ENCODE measurements around the gene NRXN3. TPM values are rescaled to one million over a fixed set of nuclear protein-coding genes. Genes with fewer than 3 reads are reported as not detected.
A peak's percentile ranks its signal among the peaks of the same experiment; 100 is the strongest.

Gene NRXN3
- polyA plus RNA-seq, 1 donor from 2014 or later = 110 TPM

- Histone ChIP-seq H4K20me1 (ENCODE audit: insufficient read depth) (no peaks in the 10 kb centered on the region), H3F3A (ENCODE audit: insufficient read depth, low read length, poor library complexity, severe bottlenecking) (peaks cover 8% of the 10 kb centered on the region), H3K4me3 (ENCODE audit: low read length) (peak overlapping the region; percentile 48), H3K9me3 (ENCODE audit: low read length) (no peaks in the 10 kb centered on the region), H3K9me2 (ENCODE audit: insufficient read depth, low read length) (no peaks in the 10 kb centered on the region), H3K4me2 (ENCODE audit: low read length) (no peak overlapping the region), H3K79me2 (replicated peaks; ENCODE audit: insufficient read depth, low read length) (peaks cover 3% of the 10 kb centered on the region), H3K9ac (ENCODE audit: low read length) (peak overlapping the region; percentile 51), H2AFZ (ENCODE audit: low read depth, low read length) (no peak overlapping the region), H3K27me3 (ENCODE audit: insufficient read depth, low read depth, low read length) (no peaks in the 10 kb centered on the region), H3K27ac (ENCODE audit: low read length) (peak overlapping the region; percentile 90), H3K36me3 (ENCODE audit: insufficient read depth, low read length) (no peaks in the 10 kb centered on the region)
- TF ChIP-seq CTCF (IDR thresholded peaks at IDR 0.05; ENCODE audit: poor library complexity, severe bottlenecking) (no peak), POLR2AphosphoS5 (IDR thresholded peaks at IDR 0.05) (peak; percentile 87), TAF1 (IDR thresholded peaks at IDR 0.05; ENCODE audit: low read depth) (no peak), RAD21 (conservative IDR thresholded peaks at IDR 0.05) (peak; percentile 40), EZH2 (IDR thresholded peaks at IDR 0.05; ENCODE audit: borderline replicate concordance, insufficient read depth, low read length, poor library complexity, severe bottlenecking) (no peak), EP300 (conservative IDR thresholded peaks at IDR 0.05; ENCODE audit: poor library complexity, severe bottlenecking) (peak; percentile 97), MXI1 (conservative IDR thresholded peaks at IDR 0.05; ENCODE audit: poor library complexity, severe bottlenecking) (peak; percentile 90), SMC3 (conservative IDR thresholded peaks at IDR 0.05; ENCODE audit: poor library complexity) (peak; percentile 36), REST (IDR thresholded peaks at IDR 0.05; ENCODE audit: borderline replicate concordance) (peak; percentile 66)
Observed at GRCh38 chr14:79325557-79325956, 1155.4 kb downstream of the NRXN3 start.

- Histone ChIP-seq H3K4me3 (ENCODE audit: low read length) (no peak overlapping the region), H4K20me1 (ENCODE audit: insufficient read depth) (no peaks in the 10 kb centered on the region), H3K27ac (ENCODE audit: low read length) (no peak overlapping the region), H3K9me3 (ENCODE audit: low read length) (no peaks in the 10 kb centered on the region), H3K36me3 (ENCODE audit: insufficient read depth, low read length) (no peaks in the 10 kb centered on the region), H3K9me2 (ENCODE audit: insufficient read depth, low read length) (no peaks in the 10 kb centered on the region), H3K27me3 (ENCODE audit: insufficient read depth, low read depth, low read length) (no peaks in the 10 kb centered on the region), H3K79me2 (replicated peaks; ENCODE audit: insufficient read depth, low read length) (peaks cover 11% of the 10 kb centered on the region), H3F3A (ENCODE audit: insufficient read depth, low read length, poor library complexity, severe bottlenecking) (peaks cover 18% of the 10 kb centered on the region), H3K9ac (ENCODE audit: low read length) (no peak overlapping the region), H2AFZ (ENCODE audit: low read depth, low read length) (no peak overlapping the region), H3K4me2 (ENCODE audit: low read length) (no peak overlapping the region)
- TF ChIP-seq RAD21 (conservative IDR thresholded peaks at IDR 0.05) (no peak), POLR2AphosphoS5 (IDR thresholded peaks at IDR 0.05) (no peak), MXI1 (conservative IDR thresholded peaks at IDR 0.05; ENCODE audit: poor library complexity, severe bottlenecking) (no peak), EP300 (conservative IDR thresholded peaks at IDR 0.05; ENCODE audit: poor library complexity, severe bottlenecking) (no peak), TAF1 (IDR thresholded peaks at IDR 0.05; ENCODE audit: low read depth) (no peak), REST (IDR thresholded peaks at IDR 0.05; ENCODE audit: borderline replicate concordance) (no peak)
Observed at GRCh38 chr14:79328863-79329262, 1158.7 kb downstream of the NRXN3 start.
